Right lobe of liver (tissue), 6 donors: Measurements from ENCODE around the gene UBE2QL1. TPM values are rescaled to one million over a fixed set of nuclear protein-coding genes. Genes with fewer than 3 reads are reported as not detected.
"Not testable (repeated sequence)": the region's sequence is repeated elsewhere in the genome, so short reads cannot be mapped to it uniquely, and the experiment has no call there.

ENCODE experiments used
- ATAC-seq, 4 donors: fragments of 200-7000 bp; cut with Tn5 transposase; one replicate each; pipeline ENCODE4 v1.9.1; 2020; ENCODE audit warnings: mild to moderate bottlenecking in 4 of 4, moderate library complexity in 4 of 4
- DNase-seq, 3 donors: peaks; one replicate each; pipeline ENCODE4 v3.0.0-alpha.2; 2020
- H3K27ac ChIP-seq, 3 donors: fragments of 200-600 bp; one replicate each; pipeline ENCODE4 v1.8.0; 2022
- H3K27me3 ChIP-seq, 2 donors: fragments of 200-600 bp; one replicate each; pipeline ENCODE4 v1.8.0; 2022
- H3K36me3 ChIP-seq, 4 donors: fragments of 200-600 bp; sonication (generic) in 1 of 4; one replicate each; pipeline versions ENCODE4 v1.5.1 to v1.8.0; 2017 to 2022; ENCODE audit warnings: control low read depth in 1 of 4
- H3K4me1 ChIP-seq, 4 donors: fragments of 200-600 bp; sonication (generic) in 1 of 4; one replicate each; pipeline versions ENCODE4 v1.5.1 to v1.8.0; 2017 to 2022; ENCODE audit warnings: control low read depth in 1 of 4
- H3K4me3 ChIP-seq, 3 donors: fragments of 200-600 bp; one replicate each; pipeline ENCODE4 v1.8.0; 2022
- H3K9me3 ChIP-seq, 4 donors: fragments of 200-600 bp; sonication (generic) in 1 of 4; one replicate each; pipeline versions ENCODE4 v1.5.1 to v1.8.0; 2017 to 2022; ENCODE audit warnings: control low read depth in 1 of 4
- POLR2A ChIP-seq: fragments of 450-650 bp; IDR thresholded peaks from one replicate; pipeline ENCODE4 v1.6.1; 2017; ENCODE audit warnings: antibody characterized with exemption, mild to moderate bottlenecking
- WGBS: methylation state at CpG from one replicate; pipeline ENCODE4 v1.1.6; 2018; ENCODE audit warnings: low coverage, low lambda C conversion rate; ENCODE audit not compliant: insufficient coverage; ENCODE audit errors: missing lambda C conversion rate; 5-methylcytosine and 5-hydroxymethylcytosine counted together
- intact Hi-C, 2 donors: fragments of 100-400 bp; cut with DNase I; formaldehyde crosslinking; loops; one replicate each; pipeline versions ENCODE4 v1.11.2 to v1.14.1; 2022
- total RNA-seq, 6 experiments: library from RNA; depleted of rRNA in 2 of 6; stranded (reverse); fragments of >200 nt in 2 of 6; fragmentation: NEBNext Ultra II Directional in 3 of 6; extraction: Animal tissue kit (Norgen Biotek cat#: 25700) in 3 of 6; gene quantifications; one replicate each; pipeline versions ENCODE4 v1.1.0 to v1.2.4, GENCODE V29; 2016 to 2023
- TF ChIP-seq, protein P1 (sequence below), 4 donors: fragments of 200-600 bp in 3 of 4; fragments of 450-650 bp in 1 of 4; IDR thresholded peaks; one replicate each; pipeline versions ENCODE4 v1.5.1 to v1.8.0; 2016 to 2022; ENCODE audit warnings: antibody characterized with exemption in 4 of 4, mild to moderate bottlenecking in 2 of 4
- donor health status: DM: no; HTN: yes; CAD: no.
- donor health status: DM: no; HTN: no; CAD: no.
- donor health status: DM: no; HTN: no; CAD: no.
- donor health status: DM: no; HTN: yes; CAD: no.
- donor health status: DM: no; HTN: yes; CAD: no.

UBE2QL1 gene
- total RNA-seq, 6 experiments from 2014 or later = 0.20 to 0.74 (median 0.54) TPM

DNA sequence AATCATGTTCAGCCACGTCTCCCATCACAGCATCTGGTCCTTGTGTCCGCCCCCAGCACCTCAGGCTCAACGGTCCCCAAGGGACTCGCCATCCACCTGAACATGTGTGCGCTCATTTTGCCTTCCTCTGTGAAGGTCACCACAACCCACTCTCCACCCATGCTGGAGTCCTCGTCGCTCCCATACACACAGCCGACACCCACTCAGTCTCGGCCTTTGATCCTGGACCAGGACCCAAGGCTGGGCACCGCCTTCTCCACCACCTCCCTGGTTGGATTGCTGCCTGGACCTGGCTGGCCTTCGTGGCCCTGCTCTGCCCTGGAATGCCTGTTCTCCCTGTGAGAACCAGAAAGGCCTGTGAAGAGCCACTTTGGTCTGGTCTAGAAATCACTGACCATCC lies 60.3 kb downstream of the UBE2QL1 start:
- H3K27me3 ChIP-seq = no peaks in the 10 kb centered on the region
- peak; percentile 89 to 96 (median 91) for ATAC-seq
- TF ChIP-seq, protein P1, sequence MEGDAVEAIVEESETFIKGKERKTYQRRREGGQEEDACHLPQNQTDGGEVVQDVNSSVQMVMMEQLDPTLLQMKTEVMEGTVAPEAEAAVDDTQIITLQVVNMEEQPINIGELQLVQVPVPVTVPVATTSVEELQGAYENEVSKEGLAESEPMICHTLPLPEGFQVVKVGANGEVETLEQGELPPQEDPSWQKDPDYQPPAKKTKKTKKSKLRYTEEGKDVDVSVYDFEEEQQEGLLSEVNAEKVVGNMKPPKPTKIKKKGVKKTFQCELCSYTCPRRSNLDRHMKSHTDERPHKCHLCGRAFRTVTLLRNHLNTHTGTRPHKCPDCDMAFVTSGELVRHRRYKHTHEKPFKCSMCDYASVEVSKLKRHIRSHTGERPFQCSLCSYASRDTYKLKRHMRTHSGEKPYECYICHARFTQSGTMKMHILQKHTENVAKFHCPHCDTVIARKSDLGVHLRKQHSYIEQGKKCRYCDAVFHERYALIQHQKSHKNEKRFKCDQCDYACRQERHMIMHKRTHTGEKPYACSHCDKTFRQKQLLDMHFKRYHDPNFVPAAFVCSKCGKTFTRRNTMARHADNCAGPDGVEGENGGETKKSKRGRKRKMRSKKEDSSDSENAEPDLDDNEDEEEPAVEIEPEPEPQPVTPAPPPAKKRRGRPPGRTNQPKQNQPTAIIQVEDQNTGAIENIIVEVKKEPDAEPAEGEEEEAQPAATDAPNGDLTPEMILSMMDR (IDR thresholded peaks at IDR 0.05) = no peak
- TF ChIP-seq POLR2A = no peak
- 25% methylated on average over 5 of the region's 11 CpGs for WGBS
- H3K4me1 ChIP-seq = peaks cover 0 to 42% (median 11%) of the 10 kb centered on the region in 4 donors
- H3K27ac ChIP-seq = peak overlapping the region in 1 of 3 donors; percentile 48
- intact Hi-C loops = no loop called here
- DNase-seq = peak; percentile 85 to 95 (median 92)
- H3K36me3 ChIP-seq = no peaks in the 10 kb centered on the region
- H3K9me3 ChIP-seq = no peaks in the 10 kb centered on the region
- H3K4me3 ChIP-seq = no peak overlapping the region

DNA sequence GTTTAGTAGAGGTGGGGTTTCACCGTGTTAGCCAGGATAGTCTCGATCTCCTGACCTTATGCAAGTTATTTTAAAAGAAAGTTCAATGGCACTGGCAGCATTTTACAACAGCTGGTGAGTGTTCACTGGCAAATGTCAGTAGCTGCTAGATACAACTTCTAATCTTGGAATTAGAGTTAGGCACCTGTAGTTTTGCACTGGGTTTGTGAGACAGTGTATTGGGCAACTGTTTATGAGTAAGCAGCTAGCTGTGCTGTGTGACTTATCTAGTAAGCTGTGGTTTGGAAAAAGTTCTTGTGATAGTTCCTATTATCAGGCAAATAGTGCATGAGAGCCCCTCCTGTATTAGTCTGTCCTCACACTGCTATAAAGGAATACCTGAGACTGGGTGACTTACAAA lies 61.5 kb downstream of the UBE2QL1 start:
- Histone ChIP-seq H3K4me3 (no peak overlapping the region), H3K27ac (peak overlapping the region in 1 of 3 donors; percentile 48), H3K27me3 (no peaks in the 10 kb centered on the region), H3K36me3 (no peaks in the 10 kb centered on the region), H3K9me3 (no peaks in the 10 kb centered on the region), H3K4me1 (peaks cover 0 to 36% (median 10%) of the 10 kb centered on the region in 4 donors)
- peak; percentile 16 to 75 (median 48) for ATAC-seq
- TF ChIP-seq POLR2A = no peak
- TF ChIP-seq, protein P1 (IDR thresholded peaks at IDR 0.05) = no peak
- no peak for DNase-seq
- WGBS = 22% methylated on average over 1 of the region's 2 CpGs
- intact Hi-C loops = no loop called here

DNA sequence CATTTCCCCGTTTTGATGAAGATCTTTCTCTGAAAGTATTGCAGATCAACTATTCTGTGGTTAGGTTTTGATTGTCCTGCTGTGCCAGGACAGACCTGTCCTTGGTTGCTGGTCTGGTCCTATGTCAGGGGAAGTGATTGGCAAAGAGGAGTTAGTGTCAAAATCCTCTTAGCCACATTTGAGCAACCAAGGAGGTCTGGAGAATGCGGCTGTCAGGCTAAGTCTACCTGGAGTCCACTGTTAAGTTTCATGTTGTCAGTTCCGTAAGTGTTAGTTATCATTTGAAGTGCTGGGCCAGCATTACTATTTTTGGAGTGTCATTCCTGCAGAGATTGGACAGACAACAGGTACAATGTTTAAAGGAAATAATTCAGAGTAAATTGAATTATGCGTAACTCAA lies 62.3 kb downstream of the UBE2QL1 start:
- 95% methylated on average over 4 of the region's 4 CpGs for WGBS
- Histone ChIP-seq H3K9me3 (no peaks in the 10 kb centered on the region), H3K36me3 (no peaks in the 10 kb centered on the region), H3K4me1 (peaks cover 0 to 28% (median 8%) of the 10 kb centered on the region in 4 donors), H3K27me3 (no peaks in the 10 kb centered on the region), H3K27ac (no peak overlapping the region), H3K4me3 (no peak overlapping the region)
- no peak for ATAC-seq
- intact Hi-C loops = no loop called here
- no peak for DNase-seq
- TF ChIP-seq, protein P1 (IDR thresholded peaks at IDR 0.05) = no peak
- TF ChIP-seq POLR2A = no peak

DNA sequence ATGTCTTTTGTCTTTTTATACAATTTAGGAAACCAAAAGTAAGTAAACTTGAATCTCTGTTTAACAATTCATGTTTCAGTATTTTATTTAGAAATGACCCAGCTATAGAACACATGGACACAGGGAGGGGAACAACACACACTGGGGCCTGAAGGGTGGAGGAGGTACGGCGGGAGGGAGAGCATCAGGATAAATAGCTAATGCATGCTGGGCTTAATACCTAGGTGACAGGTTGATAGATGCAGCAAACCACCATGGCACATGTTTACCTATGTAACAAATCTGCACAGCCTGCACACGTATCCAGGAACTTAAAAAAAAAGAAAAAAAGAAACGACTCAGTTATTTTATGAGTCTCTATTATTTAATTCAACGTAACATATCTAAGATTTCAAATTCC lies 67.2 kb downstream of the UBE2QL1 start:
- H3K27ac ChIP-seq, DNase-seq, H3K27me3 ChIP-seq, H3K36me3 ChIP-seq, H3K9me3 ChIP-seq, H3K4me3 ChIP-seq, ATAC-seq, intact Hi-C loops: not testable (repeated sequence)
- peaks cover 0 to 12% (median 3%) of the 10 kb centered on the region in 4 donors for H3K4me1 ChIP-seq
- 60% methylated on average over 5 of the region's 5 CpGs for WGBS

DNA sequence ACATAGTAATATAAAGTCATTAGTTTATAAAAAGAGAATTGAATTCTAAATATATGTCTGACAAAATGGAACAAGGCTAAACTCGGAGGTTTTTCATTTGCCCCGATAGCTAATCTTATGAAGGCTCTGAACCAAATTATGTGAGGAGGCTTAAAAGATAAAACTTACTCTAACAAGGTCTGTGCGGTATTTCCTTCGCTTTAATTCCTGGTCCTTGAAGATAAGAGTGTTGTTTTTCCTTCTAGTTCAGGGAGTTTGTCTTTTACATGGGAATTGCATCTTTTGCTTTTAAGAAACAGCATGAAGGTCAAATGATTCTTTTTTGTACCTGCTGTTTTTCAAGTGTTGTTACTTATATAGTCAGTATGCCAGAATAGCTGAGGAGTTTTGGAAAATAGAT lies 68.2 kb downstream of the UBE2QL1 start:
- 77% methylated on average over 4 of the region's 4 CpGs for WGBS
- no peak for ATAC-seq
- no peaks in the 10 kb centered on the region for H3K27me3 ChIP-seq
- TF ChIP-seq POLR2A = no peak
- TF ChIP-seq, protein P1 (IDR thresholded peaks at IDR 0.05) = no peak
- intact Hi-C loops = no loop called here
- H3K9me3 ChIP-seq = no peaks in the 10 kb centered on the region
- DNase-seq = no peak
- no peak overlapping the region for H3K4me3 ChIP-seq
- H3K4me1 ChIP-seq = peaks cover 0 to 19% (median 7%) of the 10 kb centered on the region in 4 donors
- H3K36me3 ChIP-seq = no peaks in the 10 kb centered on the region
- H3K27ac ChIP-seq = no peak overlapping the region
